HCT116 (cell line): ENCODE measurements around the gene UBR3.

Experiments
- CEBPB ChIP-seq: IDR thresholded peaks from 2 replicates; pipeline ENCODE4 v1.6.1; 2012; ENCODE audit warnings: low read depth
- CTCF ChIP-seq, 3 experiments: fragments of 200-600 bp in 1 of 3; sonication (generic) in 1 of 3; IDR thresholded peaks in 2 of 3; conservative IDR thresholded peaks in 1 of 3; 2 replicates each; pipeline ENCODE4 v1.5.1; 2012 to 2017; ENCODE audit warnings: low read depth in 2 of 3, low read length in 2 of 3, antibody characterized with exemption in 1 of 3, borderline replicate concordance in 1 of 3, control low read depth in 1 of 3, mild to moderate bottlenecking in 1 of 3, mixed read lengths in 1 of 3, mixed run types in 1 of 3, moderate library complexity in 1 of 3; ENCODE audit not compliant: insufficient read depth in 1 of 3
- EZH2 ChIP-seq: fragments of 200-600 bp; sonication (generic); IDR thresholded peaks from 2 replicates; pipeline ENCODE4 v1.6.1; 2017; ENCODE audit warnings: antibody characterized with exemption, mixed run types
- POLR2A ChIP-seq: IDR thresholded peaks from 2 replicates; pipeline ENCODE4 v1.7.0; 2011; ENCODE audit warnings: borderline replicate concordance; ENCODE audit not compliant: insufficient read depth, insufficient read length; ENCODE audit errors: extremely low read depth
- POLR2AphosphoS5 ChIP-seq: IDR thresholded peaks from 2 replicates; pipeline ENCODE4 v1.6.1; 2011; ENCODE audit warnings: mild to moderate bottlenecking, low read depth, low read length, moderate library complexity
- TCF7L2 ChIP-seq: IDR thresholded peaks from 2 replicates; pipeline ENCODE4 v1.7.0; 2011; ENCODE audit warnings: borderline replicate concordance, inconsistent platforms; ENCODE audit not compliant: insufficient read depth, insufficient read length; ENCODE audit errors: extremely low read depth
- YY1 ChIP-seq: IDR thresholded peaks from 2 replicates; pipeline ENCODE4 v1.6.1; 2011; ENCODE audit warnings: low read length, low read depth, moderate library complexity, mild to moderate bottlenecking; ENCODE audit not compliant: insufficient replicate concordance; ENCODE audit errors: extremely low read depth
- ZFX ChIP-seq: fragments of 450-650 bp; IDR thresholded peaks from 2 replicates; pipeline ENCODE4 v1.6.1; 2017
- ZNF274 ChIP-seq: fragments of 200-500 bp; sonication (Bioruptor generic); IDR thresholded peaks from 2 replicates; pipeline ENCODE4 v1.6.1; 2014; ENCODE audit warnings: mild to moderate bottlenecking, low read depth, low read length, inconsistent platforms

GRCh38 chr2:169977530-169977929, 150.3 kb downstream of the UBR3 start:
- TF ChIP-seq POLR2A (no peak), CEBPB (no peak), YY1 (no peak), CTCF (IDR thresholded peaks at IDR 0.05 in 2 of 3, conservative IDR thresholded peaks at IDR 0.05 in 1 of 3; ENCODE audit: borderline replicate concordance in 1 of 3, insufficient read depth in 1 of 3, low read depth in 2 of 3, low read length in 2 of 3) (no peak), TCF7L2 (no peak), ZFX (no peak), EZH2 (no peak), POLR2AphosphoS5 (no peak), ZNF274 (no peak)
